ENCODE data around the gene BEND5.

Gene BEND5

GRCh38 chr1:48761411-48761810 lies 15.3 kb downstream of the BEND5 start:
- Histone ChIP-seq H4K8ac (ENCODE audit: low read depth, low read length) (no peak overlapping the region), H3K36me3 (ENCODE audit: control insufficient read depth, insufficient read depth, low read length) (no peaks in the 10 kb centered on the region), H3K79me1 (ENCODE audit: low read length) (no peaks in the 10 kb centered on the region), H3K4me3 (ENCODE audit: low read length) (no peak overlapping the region), H3K56ac (ENCODE audit: low read length) (no peak overlapping the region), H3K4me1 (ENCODE audit: control insufficient read depth, low read depth, low read length) (no peaks in the 10 kb centered on the region), H3K9ac (ENCODE audit: low read length) (no peak overlapping the region), H3K4ac (ENCODE audit: low read depth, low read length) (no peak overlapping the region), H3K4me2 (ENCODE audit: low read length) (no peak overlapping the region), H3K27ac (ENCODE audit: low read depth, low read length) (no peak overlapping the region), H4K5ac (ENCODE audit: low read length) (no peak overlapping the region), H3K79me2 (ENCODE audit: control insufficient read depth, insufficient read depth, low read length) (no peaks in the 10 kb centered on the region), H3K18ac (ENCODE audit: low read length) (no peak overlapping the region), H2BK120ac (ENCODE audit: low read depth, low read length) (no peak overlapping the region), H3K23ac (ENCODE audit: low read length) (no peak overlapping the region), H2BK15ac (replicated peaks; ENCODE audit: low read depth) (no peak overlapping the region), H3K27me3 (ENCODE audit: insufficient read depth, low read length, poor library complexity) (no peaks in the 10 kb centered on the region), H2AK5ac (ENCODE audit: low read length) (no peak overlapping the region), H2BK5ac (ENCODE audit: low read length) (no peak overlapping the region)
- no peak for DNase-seq

- H3K23ac ChIP-seq (ENCODE audit: low read length), result no peak overlapping the region
- H2AK5ac ChIP-seq (ENCODE audit: low read length), result no peak overlapping the region
- no peaks in the 10 kb centered on the region for H3K79me1 ChIP-seq (ENCODE audit: low read length)
- H2BK15ac ChIP-seq (replicated peaks; ENCODE audit: low read depth), result no peak overlapping the region
- no peak overlapping the region for H3K4ac ChIP-seq (ENCODE audit: low read depth, low read length)
- no CpG with 5 or more reads among the region's 7 CpGs for WGBS (ENCODE audit: extremely low coverage, insufficient coverage, low lambda C conversion rate)
- H4K8ac ChIP-seq (ENCODE audit: low read depth, low read length), result no peak overlapping the region
- no peak overlapping the region for H3K56ac ChIP-seq (ENCODE audit: low read length)
- H3K27ac ChIP-seq (ENCODE audit: low read depth, low read length), result no peak overlapping the region
- H3K27me3 ChIP-seq (ENCODE audit: insufficient read depth, low read length, poor library complexity), result no peaks in the 10 kb centered on the region
- H3K4me2 ChIP-seq (ENCODE audit: low read length), result no peak overlapping the region
- H3K79me2 ChIP-seq (ENCODE audit: control insufficient read depth, insufficient read depth, low read length), result no peaks in the 10 kb centered on the region
- H2BK5ac ChIP-seq (ENCODE audit: low read length), result no peak overlapping the region
- no peaks in the 10 kb centered on the region for H3K36me3 ChIP-seq (ENCODE audit: control insufficient read depth, insufficient read depth, low read length)
- H4K5ac ChIP-seq (ENCODE audit: low read length), result no peak overlapping the region
- no peak overlapping the region for H3K4me3 ChIP-seq (ENCODE audit: low read length)
- H3K4me1 ChIP-seq (ENCODE audit: control insufficient read depth, low read depth, low read length), result no peaks in the 10 kb centered on the region
- H3K18ac ChIP-seq (ENCODE audit: low read length), result no peak overlapping the region
- no peak overlapping the region for H2BK120ac ChIP-seq (ENCODE audit: low read depth, low read length)
- DNase-seq, result no peak
- H3K9ac ChIP-seq (ENCODE audit: low read length), result no peak overlapping the region
Observed at GRCh38 chr1:48760857-48761256, 15.8 kb downstream of the BEND5 start.

- no peak overlapping the region for H2BK120ac ChIP-seq (ENCODE audit: low read depth, low read length)
- no peak overlapping the region for H3K4me3 ChIP-seq (ENCODE audit: low read length)
- H3K9ac ChIP-seq (ENCODE audit: low read length), result no peak overlapping the region
- H4K5ac ChIP-seq (ENCODE audit: low read length), result no peak overlapping the region
- no peak overlapping the region for H3K56ac ChIP-seq (ENCODE audit: low read length)
- WGBS (ENCODE audit: extremely low coverage, insufficient coverage, low lambda C conversion rate), result no CpG with 5 or more reads among the region's 18 CpGs
- no peak overlapping the region for H3K4ac ChIP-seq (ENCODE audit: low read depth, low read length)
- no peak overlapping the region for H3K18ac ChIP-seq (ENCODE audit: low read length)
- no peaks in the 10 kb centered on the region for H3K4me1 ChIP-seq (ENCODE audit: control insufficient read depth, low read depth, low read length)
- H3K27me3 ChIP-seq (ENCODE audit: insufficient read depth, low read length, poor library complexity), result no peaks in the 10 kb centered on the region
- H3K79me1 ChIP-seq (ENCODE audit: low read length), result no peaks in the 10 kb centered on the region
- no peak overlapping the region for H3K4me2 ChIP-seq (ENCODE audit: low read length)
- no peak overlapping the region for H2BK5ac ChIP-seq (ENCODE audit: low read length)
- no peak overlapping the region for H2AK5ac ChIP-seq (ENCODE audit: low read length)
- no peak overlapping the region for H4K8ac ChIP-seq (ENCODE audit: low read depth, low read length)
- no peaks in the 10 kb centered on the region for H3K36me3 ChIP-seq (ENCODE audit: control insufficient read depth, insufficient read depth, low read length)
- no peak overlapping the region for H3K23ac ChIP-seq (ENCODE audit: low read length)
- no peak overlapping the region for H2BK15ac ChIP-seq (replicated peaks; ENCODE audit: low read depth)
- DNase-seq, result no peak
- H3K79me2 ChIP-seq (ENCODE audit: control insufficient read depth, insufficient read depth, low read length), result no peaks in the 10 kb centered on the region
- no peak overlapping the region for H3K27ac ChIP-seq (ENCODE audit: low read depth, low read length)
Observed at GRCh38 chr1:48758976-48759375, 17.7 kb downstream of the BEND5 start.

GRCh38 chr1:48757363-48757762 lies 19.3 kb downstream of the BEND5 start:
- no peak overlapping the region for H3K4me3 ChIP-seq (ENCODE audit: low read length)
- H3K9ac ChIP-seq (ENCODE audit: low read length), result no peak overlapping the region
- DNase-seq, result no peak
- no peaks in the 10 kb centered on the region for H3K27me3 ChIP-seq (ENCODE audit: insufficient read depth, low read length, poor library complexity)
- no CpG with 5 or more reads among the region's 2 CpGs for WGBS (ENCODE audit: extremely low coverage, insufficient coverage, low lambda C conversion rate)
- no peak overlapping the region for H3K4me2 ChIP-seq (ENCODE audit: low read length)
- no peak overlapping the region for H3K4ac ChIP-seq (ENCODE audit: low read depth, low read length)
- H2BK5ac ChIP-seq (ENCODE audit: low read length), result no peak overlapping the region
- H2AK5ac ChIP-seq (ENCODE audit: low read length), result no peak overlapping the region
- H3K56ac ChIP-seq (ENCODE audit: low read length), result no peak overlapping the region
- H3K27ac ChIP-seq (ENCODE audit: low read depth, low read length), result no peak overlapping the region
- no peaks in the 10 kb centered on the region for H3K4me1 ChIP-seq (ENCODE audit: control insufficient read depth, low read depth, low read length)
- H3K23ac ChIP-seq (ENCODE audit: low read length), result no peak overlapping the region
- H4K5ac ChIP-seq (ENCODE audit: low read length), result no peak overlapping the region
- no peak overlapping the region for H4K8ac ChIP-seq (ENCODE audit: low read depth, low read length)
- H3K18ac ChIP-seq (ENCODE audit: low read length), result no peak overlapping the region
- no peaks in the 10 kb centered on the region for H3K79me2 ChIP-seq (ENCODE audit: control insufficient read depth, insufficient read depth, low read length)
- H2BK15ac ChIP-seq (replicated peaks; ENCODE audit: low read depth), result no peak overlapping the region
- H3K36me3 ChIP-seq (ENCODE audit: control insufficient read depth, insufficient read depth, low read length), result no peaks in the 10 kb centered on the region
- H2BK120ac ChIP-seq (ENCODE audit: low read depth, low read length), result no peak overlapping the region
- H3K79me1 ChIP-seq (ENCODE audit: low read length), result no peaks in the 10 kb centered on the region

- Histone ChIP-seq H3K79me1 (ENCODE audit: low read length) (no peaks in the 10 kb centered on the region), H3K27me3 (ENCODE audit: insufficient read depth, low read length, poor library complexity) (no peaks in the 10 kb centered on the region), H4K5ac (ENCODE audit: low read length) (no peak overlapping the region), H3K36me3 (ENCODE audit: control insufficient read depth, insufficient read depth, low read length) (no peaks in the 10 kb centered on the region), H3K4me1 (ENCODE audit: control insufficient read depth, low read depth, low read length) (no peaks in the 10 kb centered on the region), H3K27ac (ENCODE audit: low read depth, low read length) (no peak overlapping the region), H3K18ac (ENCODE audit: low read length) (no peak overlapping the region), H2BK5ac (ENCODE audit: low read length) (no peak overlapping the region), H4K8ac (ENCODE audit: low read depth, low read length) (no peak overlapping the region), H2BK15ac (replicated peaks; ENCODE audit: low read depth) (no peak overlapping the region), H3K4me2 (ENCODE audit: low read length) (no peak overlapping the region), H3K79me2 (ENCODE audit: control insufficient read depth, insufficient read depth, low read length) (no peaks in the 10 kb centered on the region), H2BK120ac (ENCODE audit: low read depth, low read length) (no peak overlapping the region), H3K4me3 (ENCODE audit: low read length) (no peak overlapping the region), H3K56ac (ENCODE audit: low read length) (no peak overlapping the region), H3K9ac (ENCODE audit: low read length) (no peak overlapping the region), H3K23ac (ENCODE audit: low read length) (no peak overlapping the region), H2AK5ac (ENCODE audit: low read length) (no peak overlapping the region), H3K4ac (ENCODE audit: low read depth, low read length) (no peak overlapping the region)
- no peak for DNase-seq
- no CpG with 5 or more reads among the region's 1 CpG for WGBS (ENCODE audit: extremely low coverage, insufficient coverage, low lambda C conversion rate)
Observed at GRCh38 chr1:48756683-48757316, 19.9 kb downstream of the BEND5 start.

GRCh38 chr1:48753293-48753692 lies 23.4 kb downstream of the BEND5 start:
- H2AK5ac ChIP-seq (ENCODE audit: low read length), result no peak overlapping the region
- H3K79me1 ChIP-seq (ENCODE audit: low read length), result no peaks in the 10 kb centered on the region
- H3K4me1 ChIP-seq (ENCODE audit: control insufficient read depth, low read depth, low read length), result no peaks in the 10 kb centered on the region
- no peak overlapping the region for H4K5ac ChIP-seq (ENCODE audit: low read length)
- no peak overlapping the region for H3K4ac ChIP-seq (ENCODE audit: low read depth, low read length)
- no peak for DNase-seq
- no peak overlapping the region for H2BK5ac ChIP-seq (ENCODE audit: low read length)
- WGBS (ENCODE audit: extremely low coverage, insufficient coverage, low lambda C conversion rate), result no CpG with 5 or more reads among the region's 1 CpG
- H3K4me3 ChIP-seq (ENCODE audit: low read length), result no peak overlapping the region
- H3K79me2 ChIP-seq (ENCODE audit: control insufficient read depth, insufficient read depth, low read length), result no peaks in the 10 kb centered on the region
- H3K4me2 ChIP-seq (ENCODE audit: low read length), result no peak overlapping the region
- H2BK120ac ChIP-seq (ENCODE audit: low read depth, low read length), result no peak overlapping the region
- H3K27ac ChIP-seq (ENCODE audit: low read depth, low read length), result no peak overlapping the region
- H3K23ac ChIP-seq (ENCODE audit: low read length), result no peak overlapping the region
- H3K9ac ChIP-seq (ENCODE audit: low read length), result no peak overlapping the region
- no peak overlapping the region for H3K18ac ChIP-seq (ENCODE audit: low read length)
- no peak overlapping the region for H2BK15ac ChIP-seq (replicated peaks; ENCODE audit: low read depth)
- H3K27me3 ChIP-seq (ENCODE audit: insufficient read depth, low read length, poor library complexity), result no peaks in the 10 kb centered on the region
- H3K36me3 ChIP-seq (ENCODE audit: control insufficient read depth, insufficient read depth, low read length), result no peaks in the 10 kb centered on the region
- H3K56ac ChIP-seq (ENCODE audit: low read length), result no peak overlapping the region
- H4K8ac ChIP-seq (ENCODE audit: low read depth, low read length), result no peak overlapping the region

Data from mesendoderm (in vitro differentiated cells).